AG20443 (cell line): ENCODE measurements around the gene CASZ1.

Source experiments
- DNase-seq: peaks from one replicate; pipeline ENCODE4 v3.0.0; 2012; ENCODE audit warnings: low spot score, mixed read lengths

The CASZ1 gene

GRCh38 chr1:10651389-10651766 lies 145.1 kb downstream of the CASZ1 start:
- no peak for DNase-seq

GRCh38 chr1:10650556-10651388 lies 145.7 kb downstream of the CASZ1 start:
- no peak for DNase-seq

- DNase-seq, result no peak
These were observed 146.8 kb downstream of the CASZ1 start for GRCh38 chr1:10649517-10650201.

DNA sequence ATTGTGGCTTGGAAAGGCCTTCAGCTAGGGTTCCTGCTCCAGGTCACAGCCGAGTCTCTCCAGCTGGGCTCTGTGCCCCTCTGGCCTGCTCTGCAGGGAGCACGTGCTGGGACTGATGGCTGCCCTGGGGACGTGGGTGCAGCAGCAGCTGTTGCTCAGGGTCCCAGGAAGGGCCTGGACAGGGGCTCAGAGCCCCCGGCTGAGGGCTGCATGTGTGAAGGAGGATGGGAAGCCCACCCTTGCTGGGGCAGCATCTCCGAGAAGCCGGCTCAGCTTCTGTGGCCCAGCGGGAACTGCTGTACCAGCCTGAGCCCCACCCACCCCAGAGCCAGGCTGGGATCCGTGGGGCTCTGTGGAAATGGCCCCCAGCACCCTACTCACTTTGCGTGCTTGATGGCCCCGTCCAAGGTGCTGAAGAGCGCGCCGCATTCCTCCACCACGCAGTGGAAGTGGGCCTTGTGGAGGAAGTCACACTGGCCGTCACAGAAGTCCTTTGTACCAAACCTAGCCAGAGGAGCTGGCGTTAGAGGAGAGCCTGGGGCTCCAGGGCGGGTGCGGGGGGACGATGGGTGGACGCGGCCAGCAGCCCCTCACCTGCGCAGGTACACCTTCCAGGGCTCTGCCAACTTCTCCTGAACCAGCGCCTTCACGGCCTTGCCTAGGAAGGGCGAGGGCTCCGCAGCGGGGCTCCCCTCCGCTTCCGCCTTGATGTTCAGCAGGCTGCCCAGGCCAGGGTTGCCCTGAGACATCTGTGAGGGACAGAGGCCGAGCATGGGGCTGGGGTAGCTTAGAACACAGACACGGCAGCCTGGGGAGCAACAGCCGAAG lies 147.5 kb downstream of the CASZ1 start:
- DNase-seq, result no peak

DNA sequence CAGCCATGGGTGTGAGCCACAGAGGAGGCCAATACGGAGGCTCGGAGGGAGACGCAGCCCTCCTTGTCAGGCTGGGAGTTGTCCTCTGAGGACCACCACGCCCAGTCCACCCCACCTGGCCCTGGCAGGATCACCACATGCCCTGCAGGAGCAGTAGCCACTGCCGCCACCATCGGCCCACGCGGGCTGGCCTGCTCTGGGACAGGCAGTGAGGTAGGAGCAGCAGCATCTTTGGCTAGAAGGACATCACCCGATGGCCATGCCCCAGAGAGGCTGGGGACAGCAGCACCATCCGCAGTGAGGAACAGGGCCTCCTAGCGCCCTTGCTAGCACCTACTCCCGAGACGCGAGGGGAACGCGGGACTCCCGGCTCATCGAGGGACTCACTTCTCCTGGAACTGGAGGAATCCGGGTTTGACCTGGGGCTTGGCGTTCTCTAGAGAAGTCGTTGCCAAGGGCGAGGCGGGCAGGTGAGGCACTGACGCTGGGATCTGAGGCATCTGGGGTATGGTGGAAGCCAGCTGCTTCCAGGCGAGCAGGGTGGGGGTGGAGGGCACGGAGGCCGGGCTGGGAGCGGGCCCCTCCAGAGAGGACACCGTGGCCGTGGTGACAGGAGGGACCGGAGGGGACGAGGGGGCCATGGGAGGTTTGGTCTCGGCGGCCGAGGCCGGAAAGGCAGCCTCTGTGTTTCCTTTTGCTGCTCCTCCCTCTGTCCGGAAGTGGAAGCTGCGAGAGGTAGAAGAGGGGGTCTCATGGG lies 148.9 kb downstream of the CASZ1 start:
- no peak for DNase-seq

GRCh38 chr1:10646347-10646861 lies 150.0 kb downstream of the CASZ1 start:
- DNase-seq, result peak; percentile 73

GRCh38 chr1:10644307-10645128 lies 151.9 kb downstream of the CASZ1 start:
- peak; percentile 70 for DNase-seq

- DNase-seq, result no peak
These were observed 152.7 kb downstream of the CASZ1 start for GRCh38 chr1:10643607-10644306.

DNA sequence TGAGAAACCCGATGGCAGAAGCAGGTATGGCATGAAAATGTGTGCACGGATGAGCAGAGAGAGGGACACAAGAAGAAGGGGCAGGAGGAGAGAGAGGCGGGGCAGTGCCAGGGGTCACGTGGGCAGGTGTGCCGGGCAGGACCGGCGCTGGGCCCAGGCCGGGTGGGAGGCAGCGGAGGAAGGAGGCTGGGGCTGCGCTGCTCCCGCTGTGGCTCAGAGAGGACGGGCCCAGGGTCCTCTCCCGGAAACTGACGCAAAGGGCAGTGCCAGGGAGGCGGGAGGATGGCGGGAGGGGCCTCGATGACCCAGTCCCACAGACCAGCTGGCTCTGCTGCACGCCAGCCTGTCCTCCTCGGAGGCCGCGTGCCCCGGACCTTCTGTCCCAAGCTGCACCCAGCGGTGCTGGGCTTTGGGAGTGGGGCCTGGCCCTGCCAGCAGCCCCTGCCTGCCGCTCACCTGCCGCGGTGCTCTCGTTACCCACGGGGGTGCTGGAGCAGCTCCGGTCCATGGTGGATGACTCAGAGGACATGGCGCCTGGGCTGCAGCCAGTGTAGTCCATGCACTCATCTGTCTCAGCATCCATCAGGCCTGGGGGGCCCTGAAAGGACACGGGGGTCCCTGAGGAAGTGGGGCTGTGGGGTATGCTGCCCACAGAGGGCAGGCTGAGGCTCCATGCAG lies 153.9 kb downstream of the CASZ1 start:
- DNase-seq, result no peak

GRCh38 chr1:10641976-10642375 lies 154.5 kb downstream of the CASZ1 start:
- no peak for DNase-seq

GRCh38 chr1:10640843-10641553 lies 155.4 kb downstream of the CASZ1 start:
- DNase-seq, result no peak

DNA sequence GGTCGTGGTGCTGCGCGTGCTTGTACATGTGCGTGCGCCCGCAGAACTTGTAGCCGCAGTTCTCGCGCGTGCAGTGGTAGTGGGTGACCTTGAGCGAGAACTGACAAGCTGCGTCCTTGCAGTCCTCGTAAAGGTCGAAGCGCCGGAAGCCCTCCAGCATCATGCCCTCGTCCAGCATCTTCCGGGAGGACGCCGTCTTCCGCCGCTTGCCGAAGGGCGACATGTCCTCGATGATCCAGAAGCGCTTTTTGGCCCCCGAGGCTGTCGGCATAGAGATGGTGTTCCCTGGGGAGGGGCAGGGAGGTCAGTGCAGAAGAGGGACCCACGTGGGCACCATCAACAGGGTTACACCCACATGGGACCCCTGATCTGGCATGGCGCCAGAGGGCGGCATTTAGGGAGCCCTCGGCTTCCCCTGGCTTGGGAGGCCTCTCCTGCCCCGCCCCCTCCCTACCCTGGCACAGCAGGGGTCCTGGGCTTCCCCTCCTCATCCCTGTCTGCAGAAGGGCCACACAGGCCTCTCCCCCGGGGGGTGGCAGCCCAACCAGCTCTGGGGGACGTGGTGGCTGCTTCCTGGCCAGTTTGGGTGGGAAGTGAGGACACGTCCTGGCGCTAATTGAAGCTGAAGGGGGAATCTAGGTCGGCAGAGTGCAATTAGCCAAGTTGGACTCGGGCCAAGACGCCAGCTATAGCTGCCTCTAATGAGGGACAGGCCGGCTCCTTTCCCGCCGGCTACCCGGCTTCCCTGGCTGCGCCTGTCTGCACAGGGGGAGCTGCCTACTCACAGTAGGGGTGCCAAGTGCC lies 156.5 kb downstream of the CASZ1 start:
- no peak for DNase-seq

- no peak for DNase-seq
These were observed 157.3 kb downstream of the CASZ1 start for GRCh38 chr1:10639011-10639774.

- no peak for DNase-seq
These were observed 157.9 kb downstream of the CASZ1 start for GRCh38 chr1:10638559-10639005.

- DNase-seq, result no peak
These were observed 158.4 kb downstream of the CASZ1 start for GRCh38 chr1:10637834-10638558.

DNA sequence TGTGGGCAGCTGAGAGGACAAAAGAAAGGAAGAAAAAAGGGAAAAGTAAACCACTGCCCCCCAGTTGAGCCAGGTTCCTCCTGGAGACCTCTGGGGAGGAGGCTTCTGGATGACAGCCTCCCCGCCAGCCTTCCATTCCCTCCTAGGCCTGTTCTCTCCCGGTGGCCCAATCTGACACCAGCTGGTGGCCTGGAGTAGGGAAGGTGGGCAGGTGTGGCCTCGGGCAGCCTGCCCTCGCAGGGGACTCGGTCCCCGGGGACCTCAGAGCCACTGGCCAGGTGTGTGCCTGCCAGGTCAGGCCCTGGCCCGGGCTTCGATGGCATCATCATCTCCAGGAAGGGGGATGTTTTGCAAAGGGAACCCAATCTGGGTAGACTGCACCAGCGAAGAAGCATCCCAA lies 159.0 kb downstream of the CASZ1 start:
- no peak for DNase-seq

DNA sequence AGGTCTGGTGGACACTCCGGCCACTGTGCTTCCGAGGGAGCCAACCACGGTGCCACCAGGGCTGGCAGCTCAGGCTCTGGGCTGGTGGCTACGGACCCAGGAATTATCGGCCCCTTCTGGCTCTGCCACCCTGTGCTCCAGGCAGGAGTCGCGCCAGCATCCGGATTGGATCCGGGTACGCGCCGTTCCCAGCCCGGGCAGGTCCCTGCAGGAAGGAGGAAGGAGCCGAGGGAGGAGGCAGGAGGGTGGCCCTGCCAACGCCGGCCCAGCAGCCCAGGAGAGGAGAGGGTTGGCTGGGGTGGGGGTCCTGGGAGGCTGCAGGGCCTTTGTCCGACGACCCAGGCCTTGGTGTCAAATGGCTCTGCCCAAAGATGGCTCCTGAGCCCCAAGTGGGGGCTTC lies 160.5 kb downstream of the CASZ1 start:
- DNase-seq, result no peak
